K562 (cell line): ENCODE results near the gene TIGD4. TPM values are rescaled to one million over a fixed set of nuclear protein-coding genes. Genes with fewer than 3 reads are reported as not detected.

ENCODE experiments used
- polyA plus RNA-seq, 8 experiments: library from polyadenylated mRNA; depleted of rRNA in 4 of 8; stranded (reverse) in 5 of 8; unstranded in 3 of 8; fragments of >200 nt; fragmentation: Nextera tagmentation in 2 of 8; fragmentation: Illumina TruSeq in 1 of 8; extraction: Ambion mirVana in 2 of 8; extraction: Trizol in 1 of 8; gene quantifications; 2 replicates each; pipeline versions ENCODE4 v1.2.1 to v1.2.3, GENCODE V29; 2011 to 2014; ENCODE audit warnings: inconsistent platforms in 1 of 8, missing spikeins in 1 of 8
- total RNA-seq, 7 experiments: library from RNA; depleted of rRNA in 6 of 7; stranded (reverse); fragments of >200 nt in 6 of 7; fragmentation: Illumina TruSeq in 2 of 7; extraction: Trizol in 2 of 7; gene quantifications; 2 replicates each; pipeline versions ENCODE4 v1.2.1 to v1.2.3, GENCODE V29; 2011 to 2021; ENCODE audit warnings: low replicate concordance in 1 of 7

TIGD4 gene
- total and polyA plus RNA-seq, 9 of the 15 experiments (the other 6 are each of a cell fraction or from before 2014, with no cell fraction given): 0.07 to 0.28 (median 0.18) TPM

Other genes with a start within 250 kb of the TIGD4 start
- 19.6 and 26.4 TPM in 2 replicates for gene FBXW7, start 243.6 kb downstream of the TIGD4 start, total RNA-seq (2014; rRNA removed)
- gene FBXW7, start 243.6 kb downstream of the TIGD4 start, total RNA-seq (2014; rRNA removed; fragmentation: Illumina TruSeq; extraction: Trizol): 44.2 and 54.8 TPM in 2 replicates
- 39.9 TPM in 2 replicates for gene FBXW7, start 243.6 kb downstream of the TIGD4 start, total RNA-seq (2015; rRNA removed; fragmentation: Illumina TruSeq; extraction: Trizol)
- gene FBXW7, start 243.6 kb downstream of the TIGD4 start, total RNA-seq (2021): 19.4 and 19.9 TPM in 2 replicates
- gene FBXW7, start 243.6 kb downstream of the TIGD4 start, polyA plus RNA-seq (2011; rRNA removed): 12.0 and 16.4 TPM in 2 replicates
- 13.1 and 14.3 TPM in 2 replicates for gene FBXW7, start 243.6 kb downstream of the TIGD4 start, polyA plus RNA-seq (2014; fragmentation: Illumina TruSeq; extraction: Trizol)
- gene FBXW7, start 243.6 kb downstream of the TIGD4 start, polyA plus RNA-seq (2014; fragmentation: Nextera tagmentation; extraction: Ambion mirVana): 1 to 10 TPM; 6.8 to 9.1 TPM
- 11.8 and 12.4 TPM in 2 replicates for gene FBXW7, start 243.6 kb downstream of the TIGD4 start, polyA plus RNA-seq (2014; rRNA removed)
- gene TMEM154, start 99.7 kb downstream of the TIGD4 start, total RNA-seq (2014; rRNA removed): 0.27 and 2.1 TPM in 2 replicates
- gene TMEM154, start 99.7 kb downstream of the TIGD4 start, total RNA-seq (2014; rRNA removed; fragmentation: Illumina TruSeq; extraction: Trizol): 1.8 and 2.4 TPM in 2 replicates
- gene TMEM154, start 99.7 kb downstream of the TIGD4 start, total RNA-seq (2015; rRNA removed; fragmentation: Illumina TruSeq; extraction: Trizol): 1.6 and 2.0 TPM in 2 replicates
- 1.6 and 2.0 TPM in 2 replicates for gene TMEM154, start 99.7 kb downstream of the TIGD4 start, total RNA-seq (2021)
- gene TMEM154, start 99.7 kb downstream of the TIGD4 start, polyA plus RNA-seq (2011; rRNA removed): 0.04 and 0.13 TPM in 2 replicates
- 0.58 and 0.96 TPM in 2 replicates for gene TMEM154, start 99.7 kb downstream of the TIGD4 start, polyA plus RNA-seq (2014; fragmentation: Illumina TruSeq; extraction: Trizol)
- under 1 TPM; 0.38 to 0.73 TPM for gene TMEM154, start 99.7 kb downstream of the TIGD4 start, polyA plus RNA-seq (2014; fragmentation: Nextera tagmentation; extraction: Ambion mirVana)
- 0.56 and 1.6 TPM in 2 replicates for gene TMEM154, start 99.7 kb downstream of the TIGD4 start, polyA plus RNA-seq (2014; rRNA removed)
- 21.0 and 21.8 TPM in 2 replicates for gene ARFIP1, start 224 bp upstream of the TIGD4 start, total RNA-seq (2014; rRNA removed)
- 25.1 and 26.6 TPM in 2 replicates for gene ARFIP1, start 224 bp upstream of the TIGD4 start, total RNA-seq (2014; rRNA removed; fragmentation: Illumina TruSeq; extraction: Trizol)
- 22.2 and 23.7 TPM in 2 replicates for gene ARFIP1, start 224 bp upstream of the TIGD4 start, total RNA-seq (2015; rRNA removed; fragmentation: Illumina TruSeq; extraction: Trizol)
- gene ARFIP1, start 224 bp upstream of the TIGD4 start, total RNA-seq (2021): 20.9 and 21.5 TPM in 2 replicates
- 10.9 and 19.8 TPM in 2 replicates for gene ARFIP1, start 224 bp upstream of the TIGD4 start, polyA plus RNA-seq (2011; rRNA removed)
- gene ARFIP1, start 224 bp upstream of the TIGD4 start, polyA plus RNA-seq (2014; fragmentation: Illumina TruSeq; extraction: Trizol): 14.1 and 18.5 TPM in 2 replicates
- 10 to 100 TPM; 19.9 to 22.9 TPM for gene ARFIP1, start 224 bp upstream of the TIGD4 start, polyA plus RNA-seq (2014; fragmentation: Nextera tagmentation; extraction: Ambion mirVana)
- gene ARFIP1, start 224 bp upstream of the TIGD4 start, polyA plus RNA-seq (2014; rRNA removed): 14.1 and 20.8 TPM in 2 replicates
- gene FHDC1, start 156.6 kb upstream of the TIGD4 start, total RNA-seq (2014; rRNA removed): 0.04 and 0.05 TPM in 2 replicates
- 0.07 and 0.10 TPM in 2 replicates for gene FHDC1, start 156.6 kb upstream of the TIGD4 start, total RNA-seq (2014; rRNA removed; fragmentation: Illumina TruSeq; extraction: Trizol)
- 0.04 TPM in 2 replicates for gene FHDC1, start 156.6 kb upstream of the TIGD4 start, total RNA-seq (2015; rRNA removed; fragmentation: Illumina TruSeq; extraction: Trizol)
- 0.16 and 0.18 TPM in 2 replicates for gene FHDC1, start 156.6 kb upstream of the TIGD4 start, total RNA-seq (2021)
- 0.43 and 0.66 TPM in 2 replicates for gene FHDC1, start 156.6 kb upstream of the TIGD4 start, polyA plus RNA-seq (2011; rRNA removed)
- gene FHDC1, start 156.6 kb upstream of the TIGD4 start, polyA plus RNA-seq (2014; fragmentation: Illumina TruSeq; extraction: Trizol): 0.07 and 0.10 TPM in 2 replicates
- under 1 TPM; 0.01 to 0.08 TPM for gene FHDC1, start 156.6 kb upstream of the TIGD4 start, polyA plus RNA-seq (2014; fragmentation: Nextera tagmentation; extraction: Ambion mirVana)
- gene FHDC1, start 156.6 kb upstream of the TIGD4 start, polyA plus RNA-seq (2014; rRNA removed): 0.03 and 0.16 TPM in 2 replicates